Loucy (cell line): ENCODE results near the gene CXXC5.

Experiments used
- H2AFZ ChIP-seq: fragments of 200-600 bp; sonication (generic); 2 replicates; pipeline ENCODE4 v1.6.0; 2016; ENCODE audit warnings: antibody characterized with exemption, mild to moderate bottlenecking, low read length, moderate library complexity
- H3F3A ChIP-seq: fragments of 200-600 bp; 2 replicates; pipeline ENCODE4 v1.6.0; 2016; ENCODE audit warnings: antibody characterized with exemption, low read depth, mild to moderate bottlenecking
- H3K27me3 ChIP-seq: fragments of 200-600 bp; sonication (generic); 2 replicates; pipeline ENCODE4 v1.6.1; 2014; ENCODE audit warnings: low read length, mild to moderate bottlenecking; ENCODE audit not compliant: insufficient read depth, poor library complexity, severe bottlenecking
- H3K36me3 ChIP-seq: fragments of 200-600 bp; sonication (generic); 2 replicates; pipeline ENCODE4 v1.6.1; 2016; ENCODE audit warnings: low read length; ENCODE audit not compliant: insufficient read depth
- H3K4me1 ChIP-seq: fragments of 200-600 bp; sonication (generic); 2 replicates; pipeline ENCODE4 v1.5.1; 2014; ENCODE audit warnings: low read length, mild to moderate bottlenecking; ENCODE audit not compliant: insufficient read depth, poor library complexity, severe bottlenecking
- H3K4me2 ChIP-seq: fragments of 200-600 bp; sonication (generic); 2 replicates; pipeline ENCODE4 v1.6.0; 2014; ENCODE audit warnings: antibody characterized with exemption, low read length, low read depth, mild to moderate bottlenecking; ENCODE audit not compliant: poor library complexity, severe bottlenecking
- H3K4me3 ChIP-seq: fragments of 200-600 bp; sonication (generic); 2 replicates; pipeline ENCODE4 v1.5.1; 2014; ENCODE audit warnings: low read length, mild to moderate bottlenecking, mixed read lengths; ENCODE audit not compliant: poor library complexity, severe bottlenecking
- H3K79me2 ChIP-seq: fragments of 200-600 bp; sonication (generic); 2 replicates; pipeline ENCODE4 v1.6.1; 2014; ENCODE audit warnings: low read length; ENCODE audit not compliant: insufficient read depth
- H3K9ac ChIP-seq: fragments of 200-600 bp; sonication (generic); 2 replicates; pipeline ENCODE4 v1.6.0; 2014; ENCODE audit warnings: mild to moderate bottlenecking, low read depth, low read length, moderate library complexity; ENCODE audit not compliant: poor library complexity, severe bottlenecking
- H3K9me2 ChIP-seq: fragments of 200-600 bp; sonication (generic); replicated peaks from 2 replicates; pipeline ENCODE4 v1.6.1; 2016; ENCODE audit warnings: low read depth, low read length, mixed read lengths
- H3K9me3 ChIP-seq: fragments of 200-600 bp; sonication (generic); 2 replicates; pipeline ENCODE4 v1.6.1; 2014; ENCODE audit warnings: mild to moderate bottlenecking, antibody characterized with exemption, low read length, low read depth; ENCODE audit not compliant: insufficient read depth
- H4K20me1 ChIP-seq: fragments of 200-600 bp; sonication (generic); 2 replicates; pipeline ENCODE4 v1.6.0; 2014; ENCODE audit warnings: antibody characterized with exemption, low read length, mild to moderate bottlenecking; ENCODE audit not compliant: insufficient read depth, poor library complexity, severe bottlenecking
- EZH2phosphoT487 ChIP-seq: fragments of 200-600 bp; IDR thresholded peaks from 2 replicates; pipeline ENCODE4 v1.6.1; 2018; ENCODE audit warnings: antibody characterized with exemption, mild to moderate bottlenecking, moderate library complexity, borderline replicate concordance
- TF ChIP-seq, protein P1 (sequence below): fragments of 200-600 bp; sonication (generic); conservative IDR thresholded peaks from 2 replicates; pipeline ENCODE4 v1.5.1; 2014; ENCODE audit warnings: mild to moderate bottlenecking, antibody characterized with exemption, low read length

The CXXC5 gene

DNA sequence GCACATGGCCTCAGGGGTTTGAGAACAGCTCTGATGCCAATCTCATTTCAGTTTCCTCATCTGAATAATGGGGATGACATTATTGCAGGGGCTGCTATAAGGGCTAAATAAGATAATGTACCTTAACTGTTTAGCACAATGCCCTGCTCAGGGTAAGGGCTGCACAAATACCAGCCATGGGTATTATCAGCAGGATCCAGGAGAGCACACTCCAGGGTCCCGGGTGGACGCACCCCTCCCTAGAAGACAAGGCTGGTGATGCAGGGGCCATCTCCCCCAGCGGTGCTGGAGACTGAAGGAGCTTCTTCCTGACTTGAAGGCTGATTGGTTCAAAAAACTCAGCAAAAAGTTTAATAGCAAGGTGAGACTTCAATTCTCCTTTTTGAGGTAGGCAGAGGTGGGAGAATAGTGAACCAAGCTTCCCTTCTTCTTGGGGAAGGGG, 2.7 kb upstream of the CXXC5 start:
- Histone ChIP-seq H4K20me1 (peaks cover 15% of the 10 kb centered on the region), H2AFZ (no peak overlapping the region), H3K4me1 (peaks cover 51% of the 10 kb centered on the region), H3K36me3 (no peaks in the 10 kb centered on the region), H3F3A (no peaks in the 10 kb centered on the region), H3K4me2 (peak overlapping the region; percentile 98), H3K9me3 (no peaks in the 10 kb centered on the region), H3K27me3 (peaks cover 6% of the 10 kb centered on the region), H3K9ac (peak overlapping the region; percentile 93), H3K79me2 (peaks cover 51% of the 10 kb centered on the region), H3K4me3 (no peak overlapping the region), H3K9me2 (no peaks in the 10 kb centered on the region)
- TF ChIP-seq, protein P1, sequence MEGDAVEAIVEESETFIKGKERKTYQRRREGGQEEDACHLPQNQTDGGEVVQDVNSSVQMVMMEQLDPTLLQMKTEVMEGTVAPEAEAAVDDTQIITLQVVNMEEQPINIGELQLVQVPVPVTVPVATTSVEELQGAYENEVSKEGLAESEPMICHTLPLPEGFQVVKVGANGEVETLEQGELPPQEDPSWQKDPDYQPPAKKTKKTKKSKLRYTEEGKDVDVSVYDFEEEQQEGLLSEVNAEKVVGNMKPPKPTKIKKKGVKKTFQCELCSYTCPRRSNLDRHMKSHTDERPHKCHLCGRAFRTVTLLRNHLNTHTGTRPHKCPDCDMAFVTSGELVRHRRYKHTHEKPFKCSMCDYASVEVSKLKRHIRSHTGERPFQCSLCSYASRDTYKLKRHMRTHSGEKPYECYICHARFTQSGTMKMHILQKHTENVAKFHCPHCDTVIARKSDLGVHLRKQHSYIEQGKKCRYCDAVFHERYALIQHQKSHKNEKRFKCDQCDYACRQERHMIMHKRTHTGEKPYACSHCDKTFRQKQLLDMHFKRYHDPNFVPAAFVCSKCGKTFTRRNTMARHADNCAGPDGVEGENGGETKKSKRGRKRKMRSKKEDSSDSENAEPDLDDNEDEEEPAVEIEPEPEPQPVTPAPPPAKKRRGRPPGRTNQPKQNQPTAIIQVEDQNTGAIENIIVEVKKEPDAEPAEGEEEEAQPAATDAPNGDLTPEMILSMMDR, result no peak
- TF ChIP-seq EZH2phosphoT487, result no peak

DNA sequence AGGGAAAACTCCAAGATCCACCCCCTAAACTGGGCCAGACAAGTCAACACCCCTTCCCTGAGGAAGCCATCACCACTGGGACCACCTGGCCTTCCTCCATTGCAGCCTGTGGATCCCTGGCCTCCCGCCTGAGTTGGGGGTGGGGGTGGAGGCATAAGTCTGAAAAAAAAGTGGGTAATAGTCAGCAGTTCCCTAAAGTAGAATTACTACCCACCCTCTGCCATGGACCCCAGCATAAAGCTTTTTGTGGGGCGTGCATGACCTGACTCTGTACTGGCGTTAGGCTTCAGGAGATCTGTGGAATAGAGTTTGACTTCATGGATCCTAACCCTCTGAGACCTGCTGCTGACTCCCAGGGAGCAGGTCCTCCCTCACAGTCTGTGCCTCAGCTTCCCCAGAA, 2.0 kb upstream of the CXXC5 start:
- peaks cover 21% of the 10 kb centered on the region for H4K20me1 ChIP-seq
- no peaks in the 10 kb centered on the region for H3K36me3 ChIP-seq
- peaks cover 50% of the 10 kb centered on the region for H3K4me1 ChIP-seq
- H3K4me3 ChIP-seq, result peak overlapping the region; percentile 97
- H3F3A ChIP-seq, result no peaks in the 10 kb centered on the region
- H3K79me2 ChIP-seq, result peaks cover 57% of the 10 kb centered on the region
- H2AFZ ChIP-seq, result no peak overlapping the region
- H3K4me2 ChIP-seq, result peak overlapping the region; percentile 98
- no peaks in the 10 kb centered on the region for H3K9me3 ChIP-seq
- peak overlapping the region; percentile 93 for H3K9ac ChIP-seq
- peaks cover 6% of the 10 kb centered on the region for H3K27me3 ChIP-seq
- no peaks in the 10 kb centered on the region for H3K9me2 ChIP-seq
- TF ChIP-seq, protein P1, result no peak
- no peak for TF ChIP-seq EZH2phosphoT487

DNA sequence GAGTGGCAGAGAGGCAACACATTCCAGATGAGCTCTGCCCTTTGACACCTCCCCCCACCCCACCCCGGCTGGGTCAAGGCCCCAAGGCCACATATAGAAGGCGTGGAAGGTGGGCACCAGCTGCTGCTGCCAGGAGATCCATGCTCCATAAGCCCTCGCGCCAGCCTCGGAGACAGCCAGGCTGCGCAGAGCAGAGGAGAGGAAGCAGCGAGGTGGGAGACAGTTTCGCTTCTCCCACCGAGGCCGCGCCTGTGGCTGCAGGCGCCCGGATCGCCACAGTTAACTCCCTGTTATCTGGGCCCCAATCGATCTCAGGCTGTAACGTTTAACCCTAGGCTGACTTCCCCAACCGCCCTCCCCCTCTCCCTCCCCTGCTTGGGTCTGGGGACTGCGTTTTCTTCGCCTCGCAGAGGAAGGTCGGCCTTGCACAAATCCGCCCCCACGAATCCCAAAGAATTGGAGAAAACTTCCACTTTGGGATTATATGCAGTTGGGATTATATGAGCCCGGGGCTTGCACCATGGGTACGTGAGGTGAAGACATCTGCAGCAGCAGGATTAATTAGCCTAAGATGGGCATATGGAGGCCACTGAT, 1.1 kb upstream of the CXXC5 start:
- no peak overlapping the region for H2AFZ ChIP-seq
- H3K4me1 ChIP-seq, result peaks cover 55% of the 10 kb centered on the region
- no peaks in the 10 kb centered on the region for H3K9me2 ChIP-seq
- peak overlapping the region; percentile 98 for H3K4me2 ChIP-seq
- peaks cover 30% of the 10 kb centered on the region for H4K20me1 ChIP-seq
- H3K4me3 ChIP-seq, result peak overlapping the region; percentile 97
- peak overlapping the region; percentile 93 for H3K9ac ChIP-seq
- TF ChIP-seq EZH2phosphoT487, result no peak
- TF ChIP-seq, protein P1, result no peak
- H3K79me2 ChIP-seq, result peaks cover 66% of the 10 kb centered on the region
- 0 out of 2 replicates have a peak, but pooled peaks cover 2% of the 10 kb centered on the region for H3F3A ChIP-seq
- H3K9me3 ChIP-seq, result no peaks in the 10 kb centered on the region
- peaks cover 6% of the 10 kb centered on the region for H3K27me3 ChIP-seq
- H3K36me3 ChIP-seq, result no peaks in the 10 kb centered on the region
